SK-N-SH (cell line): Measurements from ENCODE around the gene TRA2B. TPM values are rescaled to one million over a fixed set of nuclear protein-coding genes. Genes with fewer than 3 reads are reported as not detected.

Experiments
- CTCF ChIA-PET: fragments of 300-600, 350-600 bp; formaldehyde crosslinking; extraction: SDS; loops from one replicate; lab custom pipeline; 2021; lab: Yijun Ruan, JAX
- POLR2A ChIA-PET: fragments of 350-600 bp; sonication (Branson Sonifier 250); formaldehyde crosslinking; extraction: SDS; loops from one replicate; lab custom pipeline; 2020; ENCODE audit warnings: antibody characterized with exemption, inconsistent platforms; lab: Yijun Ruan, JAX
- DNase-seq: peaks from one replicate; pipeline ENCODE4 v3.0.0; 2012
- H2AFZ ChIP-seq: fragments of 200-600 bp; sonication (generic); 2 replicates; pipeline ENCODE4 v1.8.1; 2016; ENCODE audit warnings: antibody characterized with exemption, mild to moderate bottlenecking, low read depth
- H3F3A ChIP-seq: fragments of 200-600 bp; sonication (generic); replicated peaks from 2 replicates; pipeline ENCODE3; 2016; ENCODE audit warnings: antibody characterized with exemption, mild to moderate bottlenecking; ENCODE audit not compliant: insufficient read depth
- H3K27ac ChIP-seq, 2 experiments: fragments of 200-500 bp in 1 of 2; fragments of 200-600 bp in 1 of 2; sonication (Bioruptor generic) in 1 of 2; sonication (generic), shearing (Covaris generic) in 1 of 2; 2 replicates each; pipeline versions ENCODE4 v1.5.1 to v1.6.1; 2014 to 2016; ENCODE audit warnings: low read depth in 2 of 2, inconsistent platforms in 1 of 2, low read length in 1 of 2, mild to moderate bottlenecking in 1 of 2, mixed read lengths in 1 of 2
- H3K27me3 ChIP-seq: fragments of 200-600 bp; sonication (generic), shearing (Covaris generic); 2 replicates; pipeline ENCODE4 v1.6.1; 2016; ENCODE audit warnings: mixed run types; ENCODE audit not compliant: insufficient read depth
- H3K36me3 ChIP-seq, 2 experiments: fragments of 200-500 bp in 1 of 2; fragments of 200-600 bp in 1 of 2; sonication (Bioruptor generic) in 1 of 2; sonication (generic) in 1 of 2; replicated peaks in 1 of 2; 2 replicates each; pipeline versions ENCODE3 to v1.5.1; 2014 to 2016; ENCODE audit warnings: low read length in 1 of 2, mild to moderate bottlenecking in 1 of 2; ENCODE audit not compliant: insufficient read depth in 2 of 2, control insufficient read depth in 1 of 2
- H3K4me1 ChIP-seq, 2 experiments: fragments of 200-500 bp in 1 of 2; fragments of 200-600 bp in 1 of 2; sonication (Bioruptor generic) in 1 of 2; sonication (generic), shearing (Covaris generic) in 1 of 2; 2 replicates each; pipeline versions ENCODE4 v1.5.1 to v1.6.1; 2014 to 2016; ENCODE audit warnings: low read depth in 1 of 2, low read length in 1 of 2, mixed run types in 1 of 2; ENCODE audit not compliant: insufficient read depth in 2 of 2, control insufficient read depth in 1 of 2
- H3K4me2 ChIP-seq: fragments of 200-600 bp; sonication (generic), shearing (Covaris generic); 2 replicates; pipeline ENCODE4 v1.6.1; 2017; ENCODE audit warnings: mixed run types
- H3K4me3 ChIP-seq, 2 experiments: fragments of 200-500 bp in 1 of 2; fragments of 200-600 bp in 1 of 2; sonication (Bioruptor generic) in 1 of 2; sonication (generic), shearing (Covaris generic) in 1 of 2; 2 replicates each; pipeline versions ENCODE4 v1.5.1 to v1.8.1; 2014 to 2016; ENCODE audit warnings: low read depth in 2 of 2, inconsistent platforms in 1 of 2, low read length in 1 of 2, mild to moderate bottlenecking in 1 of 2, mixed read lengths in 1 of 2, moderate library complexity in 1 of 2
- H3K79me2 ChIP-seq: fragments of 200-600 bp; sonication (generic); 2 replicates; pipeline ENCODE4 v1.8.1; 2017; ENCODE audit warnings: mild to moderate bottlenecking; ENCODE audit not compliant: insufficient read depth
- H3K9ac ChIP-seq: fragments of 200-600 bp; sonication (generic); 2 replicates; pipeline ENCODE4 v1.6.1; 2017; ENCODE audit warnings: mixed run types
- H3K9me2 ChIP-seq: fragments of 200-600 bp; sonication (generic); 2 replicates; pipeline ENCODE4 v1.6.1; 2017; ENCODE audit warnings: mixed run types
- H3K9me3 ChIP-seq: fragments of 200-600 bp; sonication (generic); 2 replicates; pipeline ENCODE4 v1.6.1; 2017; ENCODE audit warnings: mixed run types, mild to moderate bottlenecking, moderate library complexity
- H4K20me1 ChIP-seq: fragments of 200-600 bp; sonication (generic); 2 replicates; pipeline ENCODE4 v1.6.1; 2017; ENCODE audit warnings: mild to moderate bottlenecking, mixed run types; ENCODE audit not compliant: insufficient read depth
- CHD2 ChIP-seq: fragments of 150-350 bp; IDR thresholded peaks from 2 replicates; pipeline ENCODE4 v1.6.1; 2018; ENCODE audit warnings: low read length; ENCODE audit not compliant: partially characterized antibody
- EZH2phosphoT487 ChIP-seq: fragments of 200-600 bp; sonication (generic); IDR thresholded peaks from 2 replicates; pipeline ENCODE4 v1.6.1; 2017; ENCODE audit warnings: low read depth, mixed run types, mild to moderate bottlenecking, antibody characterized with exemption, moderate library complexity, borderline replicate concordance
- FOXJ3 ChIP-seq: sonication (generic); formaldehyde crosslinking; IDR thresholded peaks from 2 replicates; pipeline ENCODE4 v1.5.1; 2020; ENCODE audit warnings: mild to moderate bottlenecking, missing genetic modification reagents
- FOXM1 ChIP-seq: IDR thresholded peaks from 2 replicates; pipeline ENCODE4 v1.4.0; 2012; ENCODE audit warnings: low read depth, mild to moderate bottlenecking
- NFIC ChIP-seq: IDR thresholded peaks from 2 replicates; pipeline ENCODE4 v1.4.0; 2012; ENCODE audit warnings: borderline replicate concordance
- PBX3 ChIP-seq: IDR thresholded peaks from 2 replicates; pipeline ENCODE4; 2012
- RAD21 ChIP-seq: IDR thresholded peaks from 2 replicates; pipeline ENCODE4 v1.6.1; 2012; ENCODE audit warnings: mild to moderate bottlenecking, low read length
- USF1 ChIP-seq: IDR thresholded peaks from 2 replicates; pipeline ENCODE4 v1.4.0; 2012; ENCODE audit warnings: low read depth, borderline replicate concordance
- USF2 ChIP-seq: fragments of 150-350 bp; IDR thresholded peaks from 2 replicates; pipeline ENCODE4 v1.6.1; 2017; ENCODE audit warnings: antibody characterized with exemption, low read length, low read depth, borderline replicate concordance
- ZBTB33 ChIP-seq: IDR thresholded peaks from 2 replicates; pipeline ENCODE4 v1.4.0; 2012; ENCODE audit warnings: low read depth, borderline replicate concordance
- WGBS: methylation state at CpG from one replicate; pipeline ENCODE4 v1.1.6; 2017; ENCODE audit warnings: low lambda C conversion rate; 5-methylcytosine and 5-hydroxymethylcytosine counted together
- polyA plus RNA-seq, 3 experiments: library from polyadenylated mRNA; depleted of rRNA; stranded (reverse); fragments of >200 nt; gene quantifications; 2 replicates each; pipeline ENCODE4 v1.2.3, GENCODE V29; 2012

Gene TRA2B
- polyA plus RNA-seq, 1 of the 3 experiments (the other 2 are of a cell fraction): 212 TPM

- no peak for TF ChIP-seq USF2
- TF ChIP-seq NFIC: peak; percentile 92
- TF ChIP-seq FOXJ3 (CRISPR knock-in tag): no peak
- TF ChIP-seq ZBTB33: no peak
- peak; percentile 92 for TF ChIP-seq CHD2
- TF ChIP-seq USF1: peak; percentile 25; the same call in 1 of the 2 replicates
- no peak for TF ChIP-seq EZH2phosphoT487
- TF ChIP-seq FOXM1: no peak
- no peak for TF ChIP-seq RAD21
- TF ChIP-seq, all 33 proteins: peak for 14
These were observed 763 bp downstream of the TRA2B start (continued) for GRCh38 chr3:185936814-185937688.

- H3F3A ChIP-seq: peaks cover 18% of the 10 kb centered on the region
- peaks cover 66% of the 10 kb centered on the region for H3K79me2 ChIP-seq
- TF ChIP-seq EZH2phosphoT487 (no peak), PBX3 (no peak), FOXM1 (0 out of 2 replicates have a peak, but pooled peaks have one; percentile 11)
- TF ChIP-seq, all 33 proteins: peak for 1
- Histone ChIP-seq H3K36me3 (peaks cover 8 to 15% of the 10 kb centered on the region in 2 experiments), H3K27ac (peak overlapping the region in 1 of 2 experiments; percentile 99), H3K4me3 (peak overlapping the region; percentile 99 to 100), H3K9me2 (no peaks in the 10 kb centered on the region), H2AFZ (no peak overlapping the region), H3K4me2 (peak overlapping the region; percentile 74), H3K4me1 (peaks cover 13 to 28% of the 10 kb centered on the region in 2 experiments; a peak in 3 of 4 replicates), H4K20me1 (peaks cover 60% of the 10 kb centered on the region), H3K9me3 (no peaks in the 10 kb centered on the region), H3K9ac (peak overlapping the region; percentile 100), H3K27me3 (no peaks in the 10 kb centered on the region)
- DNase-seq: no peak
- ChIA-PET CTCF (interaction anchor here (0.6 to 2.0 kb wide), 6 partner anchors 8 to 557 kb away, joined by 3 to 4 read pairs (median 3); no protein-coding TSS in a partner anchor), POLR2A (interaction anchor here (0.6 to 2.3 kb wide), 2 partner anchors 9 to 12 kb away, joined by 4 to 17 read pairs; no protein-coding TSS in a partner anchor)
- 1% methylated on average over 8 of the region's 8 CpGs for WGBS
These were observed 1.6 kb downstream of the TRA2B start for GRCh38 chr3:185936273-185936629.
